Lung (tissue), 12 donors: Measurements from ENCODE around the gene MEIKIN. TPM values are rescaled to one million over a fixed set of nuclear protein-coding genes. Genes with fewer than 3 reads are reported as not detected.

Experiments
- ATAC-seq: fragments of 200-7000 bp; cut with Tn5 transposase; one replicate; pipeline ENCODE4 v1.9.1; 2020; ENCODE audit warnings: moderate number of reproducible peaks; ENCODE audit not compliant: insufficient read depth, low FRiP score
- DNase-seq, 3 donors: peaks; one replicate each; pipeline ENCODE4 v3.0.0-alpha.2; 2013 to 2017
- H3K27ac ChIP-seq, 2 donors: one replicate each; pipeline ENCODE4 v1.5.1; 2013; ENCODE audit warnings: mild to moderate bottlenecking in 2 of 2, moderate library complexity in 2 of 2, control low read depth in 1 of 2, inconsistent platforms in 1 of 2, low read depth in 1 of 2, low read length in 1 of 2
- H3K27me3 ChIP-seq, 3 donors: one replicate each; pipeline ENCODE4 v1.5.1; 2013; ENCODE audit warnings: low read length in 2 of 3; ENCODE audit not compliant: control insufficient read depth in 3 of 3, insufficient read depth in 3 of 3
- H3K36me3 ChIP-seq, 4 donors: one replicate each; pipeline ENCODE4 v1.5.1; 2013; ENCODE audit warnings: low read length in 4 of 4, mild to moderate bottlenecking in 1 of 4, moderate library complexity in 1 of 4; ENCODE audit not compliant: control insufficient read depth in 4 of 4, insufficient read depth in 4 of 4
- H3K4me1 ChIP-seq, 5 donors: one replicate each; pipeline ENCODE4 v1.5.1; 2013; ENCODE audit warnings: low read length in 5 of 5, mild to moderate bottlenecking in 2 of 5, moderate library complexity in 1 of 5; ENCODE audit not compliant: control insufficient read depth in 5 of 5, insufficient read depth in 5 of 5
- H3K4me3 ChIP-seq: one replicate; pipeline ENCODE4 v1.5.1; 2013; ENCODE audit warnings: mild to moderate bottlenecking, control low read depth, moderate library complexity
- H3K9ac ChIP-seq, 2 donors: one replicate each; pipeline ENCODE4 v1.5.1; 2013; ENCODE audit warnings: low read length in 2 of 2, control low read depth in 1 of 2; ENCODE audit not compliant: insufficient read depth in 1 of 2
- H3K9me3 ChIP-seq, 4 donors: one replicate each; pipeline ENCODE4 v1.5.1; 2013; ENCODE audit warnings: low read length in 3 of 4, mild to moderate bottlenecking in 1 of 4, moderate library complexity in 1 of 4; ENCODE audit not compliant: control insufficient read depth in 4 of 4, insufficient read depth in 3 of 4
- WGBS, 2 donors: extraction: QIAGEN DNeasy Blood & Tissue Kit; methylation state at CpG; one replicate each; pipeline ENCODE4 v1.1.7; 2013; 5-methylcytosine and 5-hydroxymethylcytosine counted together
- polyA plus RNA-seq, 2 donors: library from polyadenylated mRNA; stranded (reverse); fragments of 200-250 nt; gene quantifications; one replicate each; pipeline ENCODE4 v1.2.1, GENCODE V29; 2013
- total RNA-seq, 2 donors: library from RNA; depleted of rRNA in 1 of 2; stranded (reverse); fragments of >200 nt in 1 of 2; gene quantifications; one replicate each; pipeline ENCODE4 v1.2.1, GENCODE V29; 2014 to 2021
- TF ChIP-seq, protein P1 (sequence below): IDR thresholded peaks from 2 replicates; pipeline ENCODE4 v1.5.1; 2012; ENCODE audit warnings: mild to moderate bottlenecking; ENCODE audit errors: control extremely low read depth, extremely low read depth
- donor health status: control.
- donor health status: control.
- donor health status: Bipolar disorder and iron deficiency.
- donor health status: healthy.
- donor health status: DM: yes; HTN: yes; CAD: no.

MEIKIN gene
- total and polyA plus RNA-seq, 4 donors: 0.08 to 0.32 TPM; not detected in 2

- ATAC-seq (no peak), DNase-seq (no peak)
- H3K4me1 ChIP-seq: peaks cover 0 to 2% (median 0%) of the 10 kb centered on the region in 5 donors
- H3K36me3 ChIP-seq: no peaks in the 10 kb centered on the region
- H3K9ac ChIP-seq: no peak overlapping the region
- 95 to 96% methylated on average over 1 of the region's 1 CpG for WGBS, 2 donors
- H3K27ac ChIP-seq: no peak overlapping the region
- TF ChIP-seq, protein P1, sequence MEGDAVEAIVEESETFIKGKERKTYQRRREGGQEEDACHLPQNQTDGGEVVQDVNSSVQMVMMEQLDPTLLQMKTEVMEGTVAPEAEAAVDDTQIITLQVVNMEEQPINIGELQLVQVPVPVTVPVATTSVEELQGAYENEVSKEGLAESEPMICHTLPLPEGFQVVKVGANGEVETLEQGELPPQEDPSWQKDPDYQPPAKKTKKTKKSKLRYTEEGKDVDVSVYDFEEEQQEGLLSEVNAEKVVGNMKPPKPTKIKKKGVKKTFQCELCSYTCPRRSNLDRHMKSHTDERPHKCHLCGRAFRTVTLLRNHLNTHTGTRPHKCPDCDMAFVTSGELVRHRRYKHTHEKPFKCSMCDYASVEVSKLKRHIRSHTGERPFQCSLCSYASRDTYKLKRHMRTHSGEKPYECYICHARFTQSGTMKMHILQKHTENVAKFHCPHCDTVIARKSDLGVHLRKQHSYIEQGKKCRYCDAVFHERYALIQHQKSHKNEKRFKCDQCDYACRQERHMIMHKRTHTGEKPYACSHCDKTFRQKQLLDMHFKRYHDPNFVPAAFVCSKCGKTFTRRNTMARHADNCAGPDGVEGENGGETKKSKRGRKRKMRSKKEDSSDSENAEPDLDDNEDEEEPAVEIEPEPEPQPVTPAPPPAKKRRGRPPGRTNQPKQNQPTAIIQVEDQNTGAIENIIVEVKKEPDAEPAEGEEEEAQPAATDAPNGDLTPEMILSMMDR: no peak
- H3K9me3 ChIP-seq: no peaks in the 10 kb centered on the region
- no peaks in the 10 kb centered on the region for H3K27me3 ChIP-seq
- H3K4me3 ChIP-seq: no peak overlapping the region
These were observed 28.6 kb upstream of the MEIKIN start for GRCh38 chr5:131974016-131974415.

DNA sequence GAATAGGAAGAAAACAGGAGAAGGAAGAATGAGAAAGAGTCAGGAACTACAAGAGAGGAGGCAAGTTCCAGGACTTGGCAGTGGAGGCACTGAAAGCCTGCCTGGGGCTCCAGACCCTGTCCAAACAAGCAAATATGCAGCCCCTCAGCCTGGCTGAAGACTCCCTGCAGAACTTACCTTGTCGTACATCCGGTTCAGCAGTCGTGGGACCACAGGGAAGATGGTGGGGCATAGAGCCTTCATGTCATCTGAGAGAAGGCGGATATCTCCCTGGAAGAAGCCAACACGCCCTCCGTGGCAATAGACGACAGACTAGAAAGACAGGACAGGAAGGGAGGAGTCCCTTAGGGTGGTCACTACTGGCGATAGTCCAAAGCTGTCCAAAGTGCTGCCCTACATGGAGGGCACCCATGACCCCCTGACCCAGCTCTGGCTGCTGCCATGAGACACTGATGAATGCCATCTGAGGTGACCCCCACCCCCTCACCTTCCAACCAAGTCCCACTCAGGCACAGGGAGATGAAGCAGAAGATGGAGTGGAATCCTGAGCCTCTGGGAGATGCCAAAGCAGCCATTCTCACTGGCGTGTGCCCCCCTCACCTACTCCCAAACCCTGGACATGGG is 27.7 kb upstream of the MEIKIN start:
- Histone ChIP-seq H3K27ac (no peak overlapping the region), H3K9ac (no peak overlapping the region), H3K4me3 (no peak overlapping the region), H3K27me3 (no peaks in the 10 kb centered on the region), H3K9me3 (no peaks in the 10 kb centered on the region), H3K36me3 (no peaks in the 10 kb centered on the region), H3K4me1 (peaks cover 0 to 2% (median 0%) of the 10 kb centered on the region in 5 donors)
- ATAC-seq: no peak
- TF ChIP-seq, protein P1: no peak
- 91 to 97% methylated on average over 9 of the region's 9 CpGs for WGBS, 2 donors
- DNase-seq: no peak

DNA sequence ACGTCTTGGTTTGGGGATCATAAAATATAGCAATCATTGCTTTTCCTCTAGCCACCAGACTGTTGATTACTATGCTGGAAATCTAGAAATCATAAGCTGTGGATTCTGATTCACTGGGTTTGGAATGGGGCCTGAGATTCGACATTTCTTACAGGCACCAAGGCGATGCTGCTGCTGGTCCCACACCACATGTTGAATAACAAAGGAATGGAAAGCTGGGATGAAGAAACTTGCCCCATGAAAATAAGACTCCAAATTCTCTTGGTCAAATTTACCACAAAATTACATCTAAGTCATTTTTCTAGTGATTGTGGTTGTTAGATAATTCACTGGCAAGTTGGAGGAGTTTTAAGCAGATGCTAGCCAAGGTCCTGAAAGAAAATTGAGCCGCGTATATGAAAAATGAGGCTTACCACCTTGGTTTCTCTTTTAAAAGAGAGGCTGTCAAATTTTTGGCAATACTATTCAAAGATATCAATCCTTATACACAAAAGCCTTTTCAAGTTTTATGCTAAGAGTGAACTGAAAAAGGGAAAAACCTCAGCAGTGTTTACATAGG is 23.0 kb upstream of the MEIKIN start:
- no peak overlapping the region for H3K9ac ChIP-seq
- TF ChIP-seq, protein P1: no peak
- ATAC-seq: no peak
- 78 to 85% methylated on average over 5 of the region's 5 CpGs for WGBS, 2 donors
- no peaks in the 10 kb centered on the region for H3K4me1 ChIP-seq
- no peaks in the 10 kb centered on the region for H3K9me3 ChIP-seq
- no peak for DNase-seq
- H3K27ac ChIP-seq: no peak overlapping the region
- H3K36me3 ChIP-seq: no peaks in the 10 kb centered on the region
- no peaks in the 10 kb centered on the region for H3K27me3 ChIP-seq
- H3K4me3 ChIP-seq: no peak overlapping the region
